SK-N-SH treated with all-trans-retinoic acid at 6 μM for 48 hours (cell line): Measurements from ENCODE around the gene CPS1.

Source experiments
- ATAC-seq: fragments of 200-7000 bp; cut with Tn5 transposase; 3 replicates; pipeline ENCODE4 v1.9.1; 2020; ENCODE audit warnings: mild to moderate bottlenecking, moderate library complexity
- BACH2 ChIP-seq: fragments of 250-450 bp; sonication (Bioruptor Pico); IDR thresholded peaks from 2 replicates; pipeline ENCODE4 v1.9.0; 2021; ENCODE audit warnings: mild to moderate bottlenecking, borderline replicate concordance
- CSRNP3 ChIP-seq: fragments of 250-450 bp; sonication (Bioruptor Pico); IDR thresholded peaks from 2 replicates; pipeline ENCODE4 v1.5.1; 2021; ENCODE audit warnings: mild to moderate bottlenecking, moderate library complexity
- ESRRG ChIP-seq: fragments of 250-450 bp; sonication (Bioruptor Pico); IDR thresholded peaks from 2 replicates; pipeline ENCODE4 v1.6.1; 2021; ENCODE audit warnings: mild to moderate bottlenecking
- GLIS3 ChIP-seq: fragments of 250-450 bp; sonication (Bioruptor Pico); IDR thresholded peaks from 2 replicates; pipeline ENCODE4 v1.5.0; 2020; ENCODE audit warnings: mild to moderate bottlenecking, moderate library complexity
- ISL1 ChIP-seq: fragments of 250-450 bp; sonication (Bioruptor Pico); IDR thresholded peaks from 2 replicates; pipeline ENCODE4 v2.1.2; 2022; ENCODE audit warnings: mild to moderate bottlenecking, moderate library complexity
- OSR1 ChIP-seq: fragments of 250-450 bp; sonication (Bioruptor Pico); IDR thresholded peaks from 2 replicates; pipeline ENCODE4 v1.8.0; 2022; ENCODE audit warnings: moderate library complexity, mild to moderate bottlenecking, inconsistent platforms
- PATZ1 ChIP-seq: fragments of 250-450 bp; sonication (Bioruptor Pico); IDR thresholded peaks from 2 replicates; pipeline ENCODE4 v1.8.0; 2020; ENCODE audit warnings: mild to moderate bottlenecking, moderate library complexity, borderline replicate concordance
- PPARA ChIP-seq: fragments of 250-450 bp; sonication (Bioruptor Pico); IDR thresholded peaks from 2 replicates; pipeline ENCODE4 v1.5.0; 2020; ENCODE audit warnings: mild to moderate bottlenecking, borderline replicate concordance
- RARB ChIP-seq: fragments of 250-450 bp; sonication (Bioruptor Pico); IDR thresholded peaks from 2 replicates; pipeline ENCODE4 v1.8.0; 2021; ENCODE audit warnings: mild to moderate bottlenecking, moderate library complexity
- SNAI2 ChIP-seq: fragments of 250-450 bp; sonication (Bioruptor Pico); IDR thresholded peaks from 2 replicates; pipeline ENCODE4 v1.5.0; 2020; ENCODE audit warnings: mild to moderate bottlenecking, moderate library complexity
- TCF4 ChIP-seq: fragments of 250-450 bp; sonication (Bioruptor Pico); IDR thresholded peaks from 2 replicates; pipeline ENCODE4 v1.8.0; 2021; ENCODE audit warnings: mild to moderate bottlenecking, moderate library complexity, borderline replicate concordance
- TOX ChIP-seq: fragments of 250-450 bp; sonication (Bioruptor Pico); IDR thresholded peaks from 2 replicates; pipeline ENCODE4 v1.8.0; 2021; ENCODE audit warnings: mild to moderate bottlenecking, moderate library complexity, borderline replicate concordance
- TSHZ2 ChIP-seq: fragments of 250-450 bp; sonication (Bioruptor Pico); IDR thresholded peaks from 2 replicates; pipeline ENCODE4 v1.5.0; 2020; ENCODE audit warnings: mild to moderate bottlenecking, moderate library complexity
- ZC3H10 ChIP-seq: fragments of 250-450 bp; sonication (Bioruptor Pico); IDR thresholded peaks from 2 replicates; pipeline ENCODE4 v1.5.1; 2021; ENCODE audit warnings: mild to moderate bottlenecking, moderate library complexity
- ZFP3 ChIP-seq: fragments of 250-450 bp; sonication (Bioruptor Pico); IDR thresholded peaks from 2 replicates; pipeline ENCODE4 v1.5.0; 2020; ENCODE audit warnings: mild to moderate bottlenecking, moderate library complexity
- ZFP30 ChIP-seq: fragments of 450-650 bp; formaldehyde crosslinking; IDR thresholded peaks from 2 replicates; pipeline ENCODE4 v1.5.0; 2022; ENCODE audit warnings: mild to moderate bottlenecking, moderate library complexity
- ZNF565 ChIP-seq: fragments of 450-650 bp; formaldehyde crosslinking; conservative IDR thresholded peaks from 2 replicates; pipeline ENCODE4 v1.5.0; 2020; ENCODE audit warnings: low read depth, mild to moderate bottlenecking, moderate library complexity
- ZNF70 ChIP-seq: fragments of 450-650 bp; formaldehyde crosslinking; IDR thresholded peaks from 2 replicates; pipeline ENCODE4 v1.5.0; 2020; ENCODE audit warnings: mild to moderate bottlenecking, moderate library complexity
- ZNF8 ChIP-seq: fragments of 450-650 bp; formaldehyde crosslinking; IDR thresholded peaks from 2 replicates; pipeline ENCODE4 v1.5.0; 2020; ENCODE audit warnings: mild to moderate bottlenecking, moderate library complexity
- TF ChIP-seq, protein P1 (sequence below): fragments of 250-450 bp; sonication (Bioruptor Pico); IDR thresholded peaks from 2 replicates; pipeline ENCODE4 v1.5.1; 2020; ENCODE audit warnings: low read depth, mild to moderate bottlenecking, moderate library complexity

Gene CPS1

DNA sequence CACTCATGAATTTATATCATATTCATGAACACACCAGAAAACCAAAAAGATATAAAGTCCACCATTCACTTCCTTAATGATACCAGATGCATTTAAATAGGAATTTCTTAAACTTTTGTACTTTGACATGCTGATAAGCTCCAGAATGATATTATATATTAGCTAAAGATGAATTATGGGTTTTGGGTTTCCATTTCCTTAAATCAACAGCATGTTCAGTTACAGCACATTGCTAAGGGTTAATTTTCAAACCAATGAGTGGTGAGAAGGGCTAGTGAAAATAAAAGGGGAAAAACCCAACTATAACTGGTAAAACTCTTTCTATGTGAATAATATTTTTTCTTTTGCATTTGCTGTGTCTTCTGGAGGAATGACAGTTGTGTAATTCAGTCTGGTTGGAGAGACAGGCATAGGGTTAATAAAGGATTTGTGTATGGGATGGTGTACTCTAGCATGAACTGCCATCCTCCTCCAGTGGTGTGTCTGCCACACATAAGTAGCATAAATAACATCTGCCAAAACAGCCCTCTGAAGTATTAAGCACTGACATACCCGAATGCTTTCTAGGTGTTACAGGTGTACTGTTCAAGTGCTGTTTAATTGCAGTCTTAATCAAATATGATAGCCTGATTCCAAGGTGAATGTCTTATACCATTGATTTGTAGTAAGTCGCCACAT lies 19.3 kb upstream of the CPS1 start:
- no peak for ATAC-seq
- no peak for TF ChIP-seq PPARA
- no peak for TF ChIP-seq ZNF70 (CRISPR knock-in tag)
- no peak for TF ChIP-seq RARB (CRISPR knock-in tag)
- TF ChIP-seq TOX (CRISPR knock-in tag): no peak
- TF ChIP-seq CSRNP3 (CRISPR knock-in tag): no peak
- no peak for TF ChIP-seq ESRRG (CRISPR knock-in tag)
- no peak for TF ChIP-seq OSR1 (CRISPR knock-in tag)

- TF ChIP-seq RARB (CRISPR knock-in tag) (no peak), OSR1 (CRISPR knock-in tag) (no peak), TCF4 (no peak), PATZ1 (CRISPR knock-in tag) (no peak), ZC3H10 (CRISPR knock-in tag) (no peak), ZFP3 (CRISPR knock-in tag) (no peak), GLIS3 (CRISPR knock-in tag) (no peak), ISL1 (no peak), TOX (CRISPR knock-in tag) (no peak), PPARA (no peak), TSHZ2 (no peak), ZNF8 (CRISPR knock-in tag) (no peak), SNAI2 (CRISPR knock-in tag) (no peak)
- TF ChIP-seq, protein P1, sequence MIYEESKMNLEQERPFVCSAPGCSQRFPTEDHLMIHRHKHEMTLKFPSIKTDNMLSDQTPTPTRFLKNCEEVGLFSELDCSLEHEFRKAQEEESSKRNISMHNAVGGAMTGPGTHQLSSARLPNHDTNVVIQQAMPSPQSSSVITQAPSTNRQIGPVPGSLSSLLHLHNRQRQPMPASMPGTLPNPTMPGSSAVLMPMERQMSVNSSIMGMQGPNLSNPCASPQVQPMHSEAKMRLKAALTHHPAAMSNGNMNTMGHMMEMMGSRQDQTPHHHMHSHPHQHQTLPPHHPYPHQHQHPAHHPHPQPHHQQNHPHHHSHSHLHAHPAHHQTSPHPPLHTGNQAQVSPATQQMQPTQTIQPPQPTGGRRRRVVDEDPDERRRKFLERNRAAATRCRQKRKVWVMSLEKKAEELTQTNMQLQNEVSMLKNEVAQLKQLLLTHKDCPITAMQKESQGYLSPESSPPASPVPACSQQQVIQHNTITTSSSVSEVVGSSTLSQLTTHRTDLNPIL: no peak
- no peak for ATAC-seq
Measured at GRCh38 chr2:210539035-210539434, 17.4 kb upstream of the CPS1 start.

GRCh38 chr2:210539578-210540416 lies 16.6 kb upstream of the CPS1 start:
- no peak for ATAC-seq
- TF ChIP-seq PATZ1 (CRISPR knock-in tag) (no peak), ZNF8 (CRISPR knock-in tag) (no peak), ESRRG (CRISPR knock-in tag) (no peak), ISL1 (no peak), BACH2 (CRISPR knock-in tag) (no peak), TCF4 (no peak), SNAI2 (CRISPR knock-in tag) (no peak), ZNF565 (CRISPR knock-in tag) (no peak), GLIS3 (CRISPR knock-in tag) (no peak), PPARA (no peak), RARB (CRISPR knock-in tag) (no peak), OSR1 (CRISPR knock-in tag) (no peak), ZFP30 (CRISPR knock-in tag) (no peak), ZFP3 (CRISPR knock-in tag) (no peak), TOX (CRISPR knock-in tag) (no peak)
- TF ChIP-seq, protein P1: no peak
- TF ChIP-seq, all 23 proteins: peak for 0
